ENCODE results near the gene TUBGCP2.

TUBGCP2 gene

GRCh38 chr10:133278577-133279265 lies 30.0 kb downstream of the TUBGCP2 start:
- DNase-seq (ENCODE audit: low spot score): no peak

- no peak for DNase-seq (ENCODE audit: low spot score)
Observed at GRCh38 chr10:133277993-133278576, 30.6 kb downstream of the TUBGCP2 start.

- DNase-seq (ENCODE audit: low spot score): no peak
Observed at GRCh38 chr10:133277277-133277992, 31.2 kb downstream of the TUBGCP2 start.

- DNase-seq (ENCODE audit: low spot score): no peak
Observed at GRCh38 chr10:133276435-133277201, 32.1 kb downstream of the TUBGCP2 start, which contains the start of gene ADAM8. Gene ADAM8, minus strand, starts transcription at chr10:133276868. Its CDS starts 51 bp downstream, at chr10:133276817.

- DNase-seq (ENCODE audit: low spot score): no peak
Observed at GRCh38 chr10:133276100-133276434, 32.6 kb downstream of the TUBGCP2 start.

GRCh38 chr10:133275684-133276092 lies 33.0 kb downstream of the TUBGCP2 start:
- DNase-seq (ENCODE audit: low spot score): no peak

- DNase-seq (ENCODE audit: low spot score): no peak
Observed at GRCh38 chr10:133274751-133275683, 33.7 kb downstream of the TUBGCP2 start.

GRCh38 chr10:133273534-133274143 lies 35.0 kb downstream of the TUBGCP2 start:
- DNase-seq (ENCODE audit: low spot score): no peak

GRCh38 chr10:133272964-133273420 lies 35.7 kb downstream of the TUBGCP2 start:
- no peak for DNase-seq (ENCODE audit: low spot score)

GRCh38 chr10:133272301-133272963 lies 36.2 kb downstream of the TUBGCP2 start:
- no peak for DNase-seq (ENCODE audit: low spot score)

- no peak for DNase-seq (ENCODE audit: low spot score)
Observed at GRCh38 chr10:133271521-133272300, 37.0 kb downstream of the TUBGCP2 start.

- no peak for DNase-seq (ENCODE audit: low spot score)
Observed at GRCh38 chr10:133270773-133271297, 37.8 kb downstream of the TUBGCP2 start.

- DNase-seq (ENCODE audit: low spot score): no peak
Observed at GRCh38 chr10:133270204-133270603, 38.5 kb downstream of the TUBGCP2 start.

GRCh38 chr10:133269367-133269766 lies 39.3 kb downstream of the TUBGCP2 start:
- no peak for DNase-seq (ENCODE audit: low spot score)

GRCh38 chr10:133268532-133268931 lies 40.1 kb downstream of the TUBGCP2 start:
- no peak for DNase-seq (ENCODE audit: low spot score)

- DNase-seq (ENCODE audit: low spot score): no peak
Observed at GRCh38 chr10:133267829-133268228, 40.8 kb downstream of the TUBGCP2 start.

- no peak for DNase-seq (ENCODE audit: low spot score)
Observed at GRCh38 chr10:133267293-133267692, 41.4 kb downstream of the TUBGCP2 start.

- DNase-seq (ENCODE audit: low spot score): no peak
Observed at GRCh38 chr10:133266056-133266795, 42.4 kb downstream of the TUBGCP2 start.

All from COLO829 (cell line).